ENCODE measurements around the gene HOXD4.

Gene HOXD4

DNA sequence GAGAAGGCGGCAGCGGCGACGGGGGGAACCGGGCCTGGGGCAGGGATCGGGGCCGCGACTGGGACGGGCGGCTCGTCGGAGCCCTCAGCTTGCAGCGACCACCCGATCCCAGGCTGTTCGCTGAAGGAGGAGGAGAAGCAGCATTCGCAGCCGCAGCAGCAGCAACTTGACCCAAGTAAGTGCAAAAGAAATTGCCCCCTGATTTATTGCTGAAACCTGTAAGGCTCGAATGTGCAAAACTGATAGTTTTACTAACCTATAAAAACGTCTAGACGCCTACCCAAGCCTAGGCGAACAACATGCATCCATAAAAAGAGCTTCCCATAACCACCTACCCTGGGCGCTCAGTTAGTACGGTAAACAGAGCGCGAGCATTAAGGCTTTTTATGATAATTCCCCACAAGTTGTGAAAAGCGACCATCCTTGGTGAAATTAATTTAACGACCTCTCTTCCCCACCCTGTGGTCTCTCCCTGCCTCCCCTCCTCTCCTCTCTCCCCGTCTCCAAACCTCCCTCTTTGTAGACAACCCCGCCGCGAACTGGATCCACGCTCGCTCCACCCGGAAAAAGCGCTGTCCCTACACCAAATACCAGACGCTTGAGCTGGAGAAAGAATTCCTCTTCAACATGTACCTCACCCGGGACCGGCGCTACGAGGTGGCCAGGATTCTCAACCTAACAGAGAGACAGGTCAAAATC lies 27.8 kb upstream of the HOXD4 start:
- WGBS = 3% methylated on average over 40 of the region's 40 CpGs
- Histone ChIP-seq H3K9ac (ENCODE audit: low read depth, low read length) (no peak overlapping the region), H3K36me3 (ENCODE audit: insufficient read depth, low read length) (no peaks in the 10 kb centered on the region), H3K4me1 (ENCODE audit: insufficient read depth, low read length) (peaks cover 7% of the 10 kb centered on the region; the same call in 1 of the 2 replicates), H3K27ac (ENCODE audit: low read depth, low read length) (no peak overlapping the region), H3K4me3 (ENCODE audit: low read length) (no peak overlapping the region), H3K27me3 (ENCODE audit: insufficient read depth, low read length) (peaks cover 100% of the 10 kb centered on the region), H3K9me3 (ENCODE audit: insufficient read depth, low read depth, low read length) (no peaks in the 10 kb centered on the region)

DNA sequence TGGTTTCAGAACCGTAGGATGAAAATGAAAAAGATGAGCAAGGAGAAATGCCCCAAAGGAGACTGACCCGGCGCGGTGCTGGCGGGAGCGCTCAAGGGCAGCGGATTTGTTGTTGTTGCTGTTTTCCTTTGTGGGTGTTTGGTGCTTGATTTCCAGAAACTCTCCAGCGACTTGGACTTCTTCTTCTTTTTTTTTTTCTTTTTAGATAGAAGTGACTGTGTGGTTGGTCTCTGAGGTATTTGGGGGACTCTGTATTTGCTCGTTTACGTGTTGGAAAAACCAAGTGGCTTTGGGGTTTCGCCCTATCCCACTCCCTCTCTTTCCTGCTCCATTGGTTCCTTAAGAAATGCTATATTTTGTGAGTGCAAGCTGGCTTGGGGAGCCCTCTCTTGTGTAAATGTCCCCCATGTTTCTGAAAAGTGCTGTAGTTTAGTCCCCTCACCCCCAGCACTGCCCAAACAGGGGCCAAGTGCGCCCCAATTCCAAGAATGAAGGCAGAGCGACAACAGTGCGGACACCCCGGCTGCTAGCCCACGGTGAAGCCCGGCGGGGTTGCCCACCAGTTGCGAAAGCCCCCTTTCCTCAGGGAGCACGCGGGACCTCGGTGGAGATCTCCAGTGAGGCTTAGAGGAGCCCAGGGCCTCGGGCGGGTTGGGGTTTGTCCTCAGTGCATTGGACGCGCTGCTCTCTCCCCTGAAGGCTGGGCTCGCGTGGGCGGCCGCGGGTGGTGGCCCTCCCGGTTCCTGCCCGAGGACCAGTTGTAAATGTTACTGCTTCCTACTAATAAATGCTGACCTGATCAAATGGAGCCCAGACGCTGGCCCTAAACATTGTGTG lies 27.0 kb upstream of the HOXD4 start:
- no peaks in the 10 kb centered on the region for H3K9me3 ChIP-seq (ENCODE audit: insufficient read depth, low read depth, low read length)
- peaks cover 12% of the 10 kb centered on the region; the same call in 1 of the 2 replicates for H3K4me1 ChIP-seq (ENCODE audit: insufficient read depth, low read length)
- 16% methylated on average over 30 of the region's 34 CpGs for WGBS
- H3K9ac ChIP-seq (ENCODE audit: low read depth, low read length) = no peak overlapping the region
- H3K4me3 ChIP-seq (ENCODE audit: low read length) = no peak overlapping the region
- peaks cover 100% of the 10 kb centered on the region for H3K27me3 ChIP-seq (ENCODE audit: insufficient read depth, low read length)
- H3K36me3 ChIP-seq (ENCODE audit: insufficient read depth, low read length) = no peaks in the 10 kb centered on the region
- no peak overlapping the region for H3K27ac ChIP-seq (ENCODE audit: low read depth, low read length)

- Histone ChIP-seq H3K9ac (ENCODE audit: low read depth, low read length) (no peak overlapping the region), H3K4me3 (ENCODE audit: low read length) (no peak overlapping the region), H3K27me3 (ENCODE audit: insufficient read depth, low read length) (peaks cover 100% of the 10 kb centered on the region), H3K27ac (ENCODE audit: low read depth, low read length) (no peak overlapping the region), H3K9me3 (ENCODE audit: insufficient read depth, low read depth, low read length) (no peaks in the 10 kb centered on the region), H3K36me3 (ENCODE audit: insufficient read depth, low read length) (no peaks in the 10 kb centered on the region), H3K4me1 (ENCODE audit: insufficient read depth, low read length) (peaks cover 12% of the 10 kb centered on the region; the same call in 1 of the 2 replicates)
- WGBS = 32% methylated on average over 9 of the region's 9 CpGs
Measured at GRCh38 chr2:176124947-176125771, 26.2 kb upstream of the HOXD4 start.

DNA sequence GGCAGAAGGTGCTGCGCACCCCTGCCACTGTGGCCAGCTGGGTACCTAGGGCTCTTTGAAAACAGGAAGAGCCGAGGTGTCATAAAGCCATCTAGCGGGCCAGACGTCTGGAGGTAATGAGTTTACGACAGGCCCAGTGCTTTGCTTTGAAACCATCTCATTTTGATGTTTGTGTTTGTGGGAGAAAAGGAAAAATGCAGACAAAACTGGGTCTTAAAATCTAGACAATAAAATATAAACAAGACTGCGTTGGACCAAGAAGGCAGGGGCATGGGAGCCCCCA lies 25.6 kb upstream of the HOXD4 start:
- peaks cover 100% of the 10 kb centered on the region for H3K27me3 ChIP-seq (ENCODE audit: insufficient read depth, low read length)
- no peak overlapping the region for H3K27ac ChIP-seq (ENCODE audit: low read depth, low read length)
- 18% methylated on average over 6 of the region's 6 CpGs for WGBS

DNA sequence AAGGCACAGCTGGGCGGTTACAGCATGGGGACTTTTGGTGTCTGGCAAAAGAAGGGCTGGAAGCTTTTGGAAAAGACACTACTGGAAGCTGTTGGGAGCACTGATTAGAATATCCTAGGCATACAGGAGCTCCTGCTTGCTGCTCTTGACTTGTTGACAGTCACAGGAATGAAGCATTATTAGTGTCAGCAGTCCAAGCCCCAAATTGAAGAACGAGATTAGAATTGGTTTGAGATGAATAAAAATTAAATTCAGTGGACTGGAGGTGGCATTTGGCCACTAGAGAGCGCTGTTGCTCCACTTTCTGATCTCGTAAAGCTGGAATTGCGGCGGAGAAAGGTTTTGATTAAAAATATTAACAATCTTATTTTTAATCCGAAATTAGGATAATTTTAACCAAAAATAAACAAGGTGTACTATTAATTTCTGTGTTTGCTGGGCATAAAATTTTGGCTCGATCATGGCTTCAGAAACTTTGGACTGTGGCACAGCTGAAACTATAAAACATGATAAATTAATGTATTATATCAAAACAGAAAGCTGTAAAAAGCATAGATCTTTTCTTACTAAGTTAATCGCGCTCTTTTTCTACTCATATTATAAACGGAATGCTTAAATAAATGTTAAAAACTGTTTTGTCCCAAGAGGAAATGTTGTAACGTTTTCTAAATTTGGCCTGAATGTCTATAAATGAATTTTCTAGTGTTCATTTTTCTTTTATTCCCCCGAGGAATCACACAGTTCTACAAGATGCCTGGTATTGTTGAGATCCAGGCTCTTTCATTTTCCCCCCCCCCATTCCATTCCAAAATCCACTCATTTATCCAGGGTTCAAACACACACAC lies 24.2 kb upstream of the HOXD4 start:
- H3K9ac ChIP-seq (ENCODE audit: low read depth, low read length) = no peak overlapping the region
- peaks cover 12% of the 10 kb centered on the region; the same call in 1 of the 2 replicates for H3K4me1 ChIP-seq (ENCODE audit: insufficient read depth, low read length)
- no peak overlapping the region for H3K27ac ChIP-seq (ENCODE audit: low read depth, low read length)
- H3K9me3 ChIP-seq (ENCODE audit: insufficient read depth, low read depth, low read length) = no peaks in the 10 kb centered on the region
- H3K4me3 ChIP-seq (ENCODE audit: low read length) = no peak overlapping the region
- H3K36me3 ChIP-seq (ENCODE audit: insufficient read depth, low read length) = no peaks in the 10 kb centered on the region
- WGBS = 9% methylated on average over 6 of the region's 13 CpGs
- H3K27me3 ChIP-seq (ENCODE audit: insufficient read depth, low read length) = peaks cover 100% of the 10 kb centered on the region

More for the DNA sequence above, 25.6 kb upstream of the HOXD4 start:
- Histone ChIP-seq H3K9me3 (ENCODE audit: insufficient read depth, low read depth, low read length) (no peaks in the 10 kb centered on the region), H3K9ac (ENCODE audit: low read depth, low read length) (no peak overlapping the region), H3K4me1 (ENCODE audit: insufficient read depth, low read length) (peaks cover 12% of the 10 kb centered on the region; the same call in 1 of the 2 replicates), H3K36me3 (ENCODE audit: insufficient read depth, low read length) (no peaks in the 10 kb centered on the region), H3K4me3 (ENCODE audit: low read length) (no peak overlapping the region)

- Histone ChIP-seq H3K4me1 (ENCODE audit: insufficient read depth, low read length) (peaks cover 16% of the 10 kb centered on the region; the same call in 1 of the 2 replicates), H3K27ac (ENCODE audit: low read depth, low read length) (no peak overlapping the region), H3K27me3 (ENCODE audit: insufficient read depth, low read length) (peaks cover 100% of the 10 kb centered on the region), H3K36me3 (ENCODE audit: insufficient read depth, low read length) (no peaks in the 10 kb centered on the region), H3K9ac (ENCODE audit: low read depth, low read length) (no peak overlapping the region), H3K9me3 (ENCODE audit: insufficient read depth, low read depth, low read length) (no peaks in the 10 kb centered on the region), H3K4me3 (ENCODE audit: low read length) (no peak overlapping the region)
- 34% methylated on average over 3 of the region's 4 CpGs for WGBS
Measured at GRCh38 chr2:176127774-176128072, 23.6 kb upstream of the HOXD4 start.

DNA sequence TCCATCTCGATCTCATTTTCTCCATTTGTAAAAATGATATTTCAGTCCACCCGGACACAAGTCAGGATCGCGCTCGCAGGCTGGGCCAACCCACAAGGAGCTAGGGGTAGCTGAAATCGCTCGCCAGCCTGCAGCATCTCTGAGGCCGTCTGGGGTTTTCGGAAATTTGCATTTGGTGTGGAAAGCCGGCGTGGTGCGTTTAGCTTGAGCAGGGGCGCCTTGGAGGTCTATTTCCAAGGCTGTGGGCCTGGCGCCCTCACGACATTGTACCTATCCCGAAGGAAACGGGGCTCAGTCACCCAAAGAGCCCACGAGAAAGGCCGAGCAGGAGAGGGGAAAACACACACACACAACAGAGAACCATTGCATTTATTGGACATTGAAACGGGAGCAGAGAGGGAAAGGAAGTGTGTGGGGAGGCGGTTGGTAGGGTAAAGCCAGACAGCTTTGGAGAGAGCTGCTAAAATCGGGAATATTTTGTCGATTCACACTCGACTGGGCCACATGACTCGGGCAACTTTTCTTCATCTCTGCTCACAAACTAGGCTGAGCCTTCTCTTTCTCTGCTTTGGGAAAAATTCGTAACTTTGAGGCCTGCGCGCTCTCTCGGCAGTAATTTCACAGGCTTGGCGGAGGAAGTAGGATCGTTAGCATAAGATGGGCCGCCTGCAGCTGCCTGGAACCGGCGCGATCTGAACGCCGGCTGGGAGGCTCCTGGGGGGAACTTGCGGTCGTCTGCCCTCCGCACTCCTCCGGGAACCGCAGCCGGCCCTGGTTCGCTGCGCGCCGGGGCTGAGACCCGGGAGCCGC lies 23.0 kb upstream of the HOXD4 start:
- Histone ChIP-seq H3K9ac (ENCODE audit: low read depth, low read length) (no peak overlapping the region), H3K27ac (ENCODE audit: low read depth, low read length) (no peak overlapping the region), H3K4me1 (ENCODE audit: insufficient read depth, low read length) (peaks cover 16% of the 10 kb centered on the region; the same call in 1 of the 2 replicates), H3K36me3 (ENCODE audit: insufficient read depth, low read length) (no peaks in the 10 kb centered on the region), H3K27me3 (ENCODE audit: insufficient read depth, low read length) (peaks cover 100% of the 10 kb centered on the region), H3K4me3 (ENCODE audit: low read length) (peak overlapping the region; percentile 14; the same call in 1 of the 2 replicates), H3K9me3 (ENCODE audit: insufficient read depth, low read depth, low read length) (no peaks in the 10 kb centered on the region)
- 3% methylated on average over 49 of the region's 49 CpGs for whole genome bisulfite sequencing

DNA sequence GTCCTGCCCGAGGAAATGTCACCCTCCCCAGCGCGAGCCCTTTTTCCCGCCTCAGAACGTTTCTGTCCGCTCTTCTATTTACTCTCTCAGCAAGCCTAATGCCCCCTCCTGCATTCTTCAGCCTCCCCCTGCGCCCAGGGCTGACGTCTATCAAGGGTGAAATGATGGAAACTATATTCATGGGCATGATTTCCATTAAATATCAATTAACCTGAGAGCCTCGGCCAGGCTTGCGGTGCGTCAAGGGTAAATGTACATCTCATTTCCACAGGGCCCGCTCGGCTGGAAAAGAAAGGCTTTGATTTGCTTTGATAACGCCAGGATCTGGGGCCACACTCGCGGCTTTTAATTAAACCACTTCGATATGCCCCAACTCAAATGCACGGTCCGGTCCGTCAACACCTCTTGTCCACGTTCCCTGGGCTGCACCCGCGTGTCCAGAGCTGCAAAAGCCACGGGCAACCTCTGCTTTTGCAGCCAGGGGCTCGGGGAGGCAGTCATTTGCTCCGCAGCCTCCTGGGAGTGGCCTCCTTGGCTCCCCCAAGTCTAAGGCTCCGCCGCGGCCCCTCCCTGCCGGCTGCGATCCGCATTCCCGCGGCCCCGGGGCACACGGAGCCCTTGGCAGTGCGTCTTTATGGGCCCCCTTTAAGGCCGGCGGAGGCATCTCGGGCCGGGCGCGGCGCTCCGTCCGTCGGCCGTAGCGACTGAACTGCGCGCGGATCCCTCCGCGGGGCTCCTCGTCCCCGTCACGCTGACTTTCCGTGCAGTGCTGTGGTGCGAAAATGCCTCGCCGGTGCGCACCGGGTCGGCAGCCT lies 22.2 kb upstream of the HOXD4 start, which contains the start of gene HOXD8:
TSS of gene HOXD8 (plus strand) at position 724 of the 815 bp plus-strand sequence. CDS start 662 bp downstream, outside the sequence.
- WGBS = under 1% methylated on average over 61 of the region's 64 CpGs

DNA sequence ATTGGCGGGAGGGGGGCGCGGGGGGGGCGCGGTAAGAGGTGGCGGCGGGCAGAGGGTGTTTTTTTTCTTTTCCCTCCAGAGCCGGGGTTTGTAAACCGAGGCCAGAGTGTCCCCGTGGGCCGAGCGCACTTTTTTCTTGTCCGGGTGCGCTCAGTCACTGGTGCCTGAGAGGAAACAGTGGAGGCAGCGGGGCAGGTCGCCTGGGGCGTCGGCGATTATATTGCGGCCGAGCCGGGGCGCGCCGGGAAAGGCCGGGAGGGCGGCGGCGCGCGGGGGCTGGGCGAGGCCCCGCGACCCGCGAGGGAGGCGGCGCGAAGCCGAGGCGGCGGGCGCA lies 21.6 kb upstream of the HOXD4 start:
- no peak overlapping the region for H3K27ac ChIP-seq (ENCODE audit: low read depth, low read length)
- no peak overlapping the region for H3K9ac ChIP-seq (ENCODE audit: low read depth, low read length)
- no peaks in the 10 kb centered on the region for H3K9me3 ChIP-seq (ENCODE audit: insufficient read depth, low read depth, low read length)
- no peak overlapping the region for H3K4me3 ChIP-seq (ENCODE audit: low read length)
- no peaks in the 10 kb centered on the region for H3K36me3 ChIP-seq (ENCODE audit: insufficient read depth, low read length)
- under 1% methylated on average over 43 of the region's 43 CpGs for WGBS
- peaks cover 100% of the 10 kb centered on the region for H3K27me3 ChIP-seq (ENCODE audit: insufficient read depth, low read length)
- peaks cover 16% of the 10 kb centered on the region; the same call in 1 of the 2 replicates for H3K4me1 ChIP-seq (ENCODE audit: insufficient read depth, low read length)

More for the DNA sequence above, 22.2 kb upstream of the HOXD4 start, which contains the start of gene HOXD8:
- no peaks in the 10 kb centered on the region for H3K9me3 ChIP-seq (ENCODE audit: insufficient read depth, low read depth, low read length)
- H3K27ac ChIP-seq (ENCODE audit: low read depth, low read length) = no peak within 1 kb of the TSS
- H3K36me3 ChIP-seq (ENCODE audit: insufficient read depth, low read length) = no peaks in the 10 kb centered on the region
- H3K4me1 ChIP-seq (ENCODE audit: insufficient read depth, low read length) = peaks cover 16% of the 10 kb centered on the region; the same call in 1 of the 2 replicates
- no peak within 1 kb of the TSS for H3K9ac ChIP-seq (ENCODE audit: low read depth, low read length)
- peaks cover 100% of the 10 kb centered on the region for H3K27me3 ChIP-seq (ENCODE audit: insufficient read depth, low read length)
- H3K4me3 ChIP-seq (ENCODE audit: low read length) = peak within 1 kb of the TSS; percentile 14; the same call in 1 of the 2 replicates

All from HUES64 (cell line).